Measurements from ENCODE around the gene SUSD3. TPM values are rescaled to one million over a fixed set of nuclear protein-coding genes. Genes with fewer than 3 reads are reported as not detected.

The SUSD3 gene
- total RNA-seq, 1 experiment from 2014 or later: 9.0 TPM

GRCh38 chr9:93089024-93089423, 30.5 kb downstream of the SUSD3 start:
- H2AK5ac ChIP-seq (ENCODE audit: insufficient read length, low read length): no peak overlapping the region
- no peak overlapping the region for H2BK20ac ChIP-seq (ENCODE audit: low read depth, low read length, poor library complexity, severe bottlenecking)
- no peak overlapping the region for H3K4me2 ChIP-seq (ENCODE audit: insufficient read depth, insufficient read length, low read length)
- H4K91ac ChIP-seq (ENCODE audit: insufficient read length, low read depth, low read length): no peak overlapping the region
- Mint-ChIP-seq H3K27me3 (ENCODE audit: low read depth) (no peaks in the 10 kb centered on the region; the same call in 1 of the 2 replicates), H3K27ac (no peak overlapping the region), H3K4me1 (peaks cover 4 to 7% of the 10 kb centered on the region in 2 experiments; a peak in 1 of 4 replicates), H3K4me3 (no peak overlapping the region), H3K36me3 (ENCODE audit: insufficient read depth in 1 of 3, low read depth in 3 of 3) (peaks cover 9 to 17% (median 16%) of the 10 kb centered on the region in 3 experiments), H3K9me3 (peaks cover 6 to 9% of the 10 kb centered on the region in 2 experiments; a peak in 4 of 5 replicates)
- H4K8ac ChIP-seq (replicated peaks; ENCODE audit: insufficient read length, low read depth, low read length): no peak overlapping the region
- no peak overlapping the region for H3K4ac ChIP-seq (ENCODE audit: low read depth, low read length)
- H2BK15ac ChIP-seq (ENCODE audit: low read depth, low read length): no peak overlapping the region
- TF ChIP-seq CTCF (conservative IDR thresholded peaks at IDR 0.05): no peak
- H2AFZ ChIP-seq (ENCODE audit: low read length): no peak overlapping the region
- H2BK120ac ChIP-seq (ENCODE audit: low read depth, low read length, poor library complexity, severe bottlenecking): no peak overlapping the region
- no peak overlapping the region for H3K56ac ChIP-seq (ENCODE audit: insufficient read length, low read depth, low read length)
- no peaks in the 10 kb centered on the region for H3K79me1 ChIP-seq (ENCODE audit: insufficient read depth, low read depth, low read length, poor library complexity, severe bottlenecking)
- H3K14ac ChIP-seq (ENCODE audit: insufficient read depth, low read length): no peak overlapping the region
- no peak overlapping the region for H3K18ac ChIP-seq (ENCODE audit: insufficient read length, low read depth, low read length)
- H3K79me2 ChIP-seq (ENCODE audit: insufficient read depth, low read length): no peaks in the 10 kb centered on the region
- H3K27ac ChIP-seq (ENCODE audit: insufficient read length, low read depth, low read length): no peak overlapping the region
- no peaks in the 10 kb centered on the region for H3K4me1 ChIP-seq (ENCODE audit: insufficient read depth, low read length)
- DNase-seq: no peak
- no peaks in the 10 kb centered on the region for H3K9me3 ChIP-seq (ENCODE audit: control insufficient read depth, low read depth, low read length)
- no peak overlapping the region for H3T11ph ChIP-seq (ENCODE audit: low read length)
- no CpG with 5 or more reads among the region's 5 CpGs for WGBS (ENCODE audit: extremely low coverage, insufficient read length, low lambda C conversion rate)
- H3K9ac ChIP-seq (ENCODE audit: extremely low read depth, insufficient read length, low read length): no peak overlapping the region
- peaks cover 3% of the 10 kb centered on the region for H4K20me1 ChIP-seq (ENCODE audit: control insufficient read depth, insufficient read depth, insufficient read length)
- no peak overlapping the region for H2BK5ac ChIP-seq (ENCODE audit: insufficient read length, low read length)
- no peak overlapping the region for H4K5ac ChIP-seq (ENCODE audit: insufficient read length, low read depth, low read length)
- H3K27me3 ChIP-seq (ENCODE audit: insufficient read depth, low read length): no peaks in the 10 kb centered on the region
- H3K23ac ChIP-seq (ENCODE audit: insufficient read length, low read depth, low read length): no peak overlapping the region
- no peak overlapping the region for H2BK12ac ChIP-seq (ENCODE audit: insufficient read length, low read depth, low read length)
- H3K23me2 ChIP-seq (ENCODE audit: insufficient read length, low read depth, low read length, poor library complexity, severe bottlenecking): no peaks in the 10 kb centered on the region

All from H9 (cell line).